Esophagus muscularis mucosa (tissue), 4 donors: ENCODE measurements around the gene DMTF1.

Experiments
- EP300 ChIP-seq: sonication (generic); formaldehyde crosslinking; IDR thresholded peaks from one replicate; pipeline ENCODE4 v1.6.1; 2017; ENCODE audit warnings: antibody characterized with exemption
- POLR2A ChIP-seq: fragments of 450-650 bp; IDR thresholded peaks from one replicate; pipeline ENCODE4 v1.6.1; 2017; ENCODE audit warnings: antibody characterized with exemption, moderate library complexity, mild to moderate bottlenecking, low read depth
- POLR2AphosphoS5 ChIP-seq, 2 donors: sonication (generic); formaldehyde crosslinking; IDR thresholded peaks; one replicate each; pipeline ENCODE4 v1.6.1; 2017; ENCODE audit warnings: antibody characterized with exemption in 2 of 2
- TF ChIP-seq, protein P1 (sequence below), 3 experiments: fragments of 200-600 bp in 2 of 3; fragments of 450-650 bp in 1 of 3; sonication (generic) in 2 of 3; IDR thresholded peaks; one replicate each; pipeline ENCODE4 v1.5.1; 2017 to 2019; ENCODE audit warnings: antibody characterized with exemption in 3 of 3, mild to moderate bottlenecking in 2 of 3, moderate library complexity in 1 of 3

DNA sequence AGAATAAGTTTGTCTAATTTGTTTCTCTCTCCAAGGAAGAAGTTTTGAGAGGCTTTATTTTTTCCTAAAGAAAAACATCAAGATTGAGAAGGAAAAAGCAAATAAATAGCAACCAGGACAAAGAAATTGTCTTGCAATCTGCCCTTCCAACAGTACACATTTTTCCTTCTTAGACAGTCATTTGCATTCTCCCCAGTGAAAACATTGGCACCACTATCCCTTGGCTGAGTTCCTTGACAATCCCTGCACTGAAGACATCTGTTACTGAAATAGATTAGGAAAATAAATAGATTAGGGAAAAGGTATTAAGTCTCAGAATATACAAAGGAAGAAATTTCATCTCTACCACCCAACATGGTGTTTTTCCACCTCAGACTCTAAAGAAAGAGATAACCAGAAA lies 79.5 kb downstream of the DMTF1 start:
- no peak for TF ChIP-seq EP300
- TF ChIP-seq, protein P1, sequence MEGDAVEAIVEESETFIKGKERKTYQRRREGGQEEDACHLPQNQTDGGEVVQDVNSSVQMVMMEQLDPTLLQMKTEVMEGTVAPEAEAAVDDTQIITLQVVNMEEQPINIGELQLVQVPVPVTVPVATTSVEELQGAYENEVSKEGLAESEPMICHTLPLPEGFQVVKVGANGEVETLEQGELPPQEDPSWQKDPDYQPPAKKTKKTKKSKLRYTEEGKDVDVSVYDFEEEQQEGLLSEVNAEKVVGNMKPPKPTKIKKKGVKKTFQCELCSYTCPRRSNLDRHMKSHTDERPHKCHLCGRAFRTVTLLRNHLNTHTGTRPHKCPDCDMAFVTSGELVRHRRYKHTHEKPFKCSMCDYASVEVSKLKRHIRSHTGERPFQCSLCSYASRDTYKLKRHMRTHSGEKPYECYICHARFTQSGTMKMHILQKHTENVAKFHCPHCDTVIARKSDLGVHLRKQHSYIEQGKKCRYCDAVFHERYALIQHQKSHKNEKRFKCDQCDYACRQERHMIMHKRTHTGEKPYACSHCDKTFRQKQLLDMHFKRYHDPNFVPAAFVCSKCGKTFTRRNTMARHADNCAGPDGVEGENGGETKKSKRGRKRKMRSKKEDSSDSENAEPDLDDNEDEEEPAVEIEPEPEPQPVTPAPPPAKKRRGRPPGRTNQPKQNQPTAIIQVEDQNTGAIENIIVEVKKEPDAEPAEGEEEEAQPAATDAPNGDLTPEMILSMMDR (IDR thresholded peaks at IDR 0.05) = no peak
- TF ChIP-seq POLR2A = no peak
- TF ChIP-seq POLR2AphosphoS5 (IDR thresholded peaks at IDR 0.05) = no peak
